Parathyroid adenoma (tissue), 2 donors: ENCODE data around the gene ZC3H15.
"Not testable (repeated sequence)": the region's sequence is repeated elsewhere in the genome, so short reads cannot be mapped to it uniquely, and the experiment has no call there.

ENCODE experiments used
- H2AFZ ChIP-seq: fragments of 300-600 bp; sonication (generic); one replicate; pipeline ENCODE4 v1.7.0; 2017; ENCODE audit warnings: antibody characterized with exemption, mild to moderate bottlenecking
- H3K27ac ChIP-seq: fragments of 300-600 bp; sonication (generic); one replicate; pipeline ENCODE4 v1.7.0; 2017
- H3K27me3 ChIP-seq: fragments of 300-600 bp; sonication (generic); one replicate; pipeline ENCODE4 v1.7.0; 2017; ENCODE audit warnings: low read length; ENCODE audit not compliant: control insufficient read depth, insufficient read depth
- H3K36me3 ChIP-seq: fragments of 300-600 bp; sonication (generic); one replicate; pipeline ENCODE4 v1.7.0; 2017; ENCODE audit warnings: low read length; ENCODE audit not compliant: control insufficient read depth, insufficient read depth
- H3K4me1 ChIP-seq: fragments of 300-600 bp; sonication (generic); one replicate; pipeline ENCODE4 v1.7.0; 2017; ENCODE audit warnings: control low read depth
- H3K4me2 ChIP-seq: fragments of 300-600 bp; sonication (generic); one replicate; pipeline ENCODE4 v1.7.0; 2017; ENCODE audit warnings: low read length
- H3K4me3 ChIP-seq: fragments of 300-600 bp; sonication (generic); one replicate; pipeline ENCODE4 v1.7.0; 2017; ENCODE audit warnings: low read depth, low read length
- H3K79me2 ChIP-seq: fragments of 300-600 bp; sonication (generic); one replicate; pipeline ENCODE4 v1.7.0; 2017; ENCODE audit warnings: control low read depth
- H3K9ac ChIP-seq: fragments of 300-600 bp; sonication (generic); one replicate; pipeline ENCODE4 v1.7.0; 2017; ENCODE audit warnings: mild to moderate bottlenecking
- H3K9me3 ChIP-seq: fragments of 300-600 bp; sonication (generic); one replicate; pipeline ENCODE4 v1.7.0; 2017; ENCODE audit warnings: low read length; ENCODE audit not compliant: control insufficient read depth
- TF ChIP-seq, protein P1 (sequence below): fragments of 300-600 bp; sonication (generic); IDR thresholded peaks from one replicate; pipeline ENCODE4 v1.7.0; 2017; ENCODE audit warnings: antibody characterized with exemption, mild to moderate bottlenecking
- donor health status: primary hyperparathyroidism.

Gene ZC3H15

DNA sequence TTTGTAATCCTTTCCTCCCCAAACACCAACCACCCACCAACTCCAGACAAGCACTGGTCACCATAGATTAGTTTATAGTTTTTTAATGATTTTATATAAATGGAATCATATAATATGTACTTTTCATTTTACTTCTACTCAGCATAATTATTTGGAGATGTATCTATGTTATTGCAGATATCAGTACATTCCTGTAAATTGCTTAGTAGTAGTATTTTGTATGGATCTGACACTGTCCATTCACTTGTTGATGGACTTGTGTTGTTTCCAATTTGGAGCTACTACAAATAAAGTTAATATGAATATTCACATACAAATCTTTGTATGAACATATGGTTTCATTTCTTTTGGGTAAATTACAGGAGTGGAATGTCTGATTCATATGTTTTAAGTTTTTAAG, 31.0 kb downstream of the ZC3H15 start:
- Histone ChIP-seq H3K4me3 (no peak overlapping the region), H3K9me3 (no peaks in the 10 kb centered on the region), H3K27ac (no peak overlapping the region), H2AFZ (no peak overlapping the region), H3K9ac (no peak overlapping the region), H3K4me2 (no peak overlapping the region), H3K36me3 (no peaks in the 10 kb centered on the region), H3K4me1 (no peaks in the 10 kb centered on the region), H3K27me3 (no peaks in the 10 kb centered on the region), H3K79me2 (no peaks in the 10 kb centered on the region)
- TF ChIP-seq, protein P1, sequence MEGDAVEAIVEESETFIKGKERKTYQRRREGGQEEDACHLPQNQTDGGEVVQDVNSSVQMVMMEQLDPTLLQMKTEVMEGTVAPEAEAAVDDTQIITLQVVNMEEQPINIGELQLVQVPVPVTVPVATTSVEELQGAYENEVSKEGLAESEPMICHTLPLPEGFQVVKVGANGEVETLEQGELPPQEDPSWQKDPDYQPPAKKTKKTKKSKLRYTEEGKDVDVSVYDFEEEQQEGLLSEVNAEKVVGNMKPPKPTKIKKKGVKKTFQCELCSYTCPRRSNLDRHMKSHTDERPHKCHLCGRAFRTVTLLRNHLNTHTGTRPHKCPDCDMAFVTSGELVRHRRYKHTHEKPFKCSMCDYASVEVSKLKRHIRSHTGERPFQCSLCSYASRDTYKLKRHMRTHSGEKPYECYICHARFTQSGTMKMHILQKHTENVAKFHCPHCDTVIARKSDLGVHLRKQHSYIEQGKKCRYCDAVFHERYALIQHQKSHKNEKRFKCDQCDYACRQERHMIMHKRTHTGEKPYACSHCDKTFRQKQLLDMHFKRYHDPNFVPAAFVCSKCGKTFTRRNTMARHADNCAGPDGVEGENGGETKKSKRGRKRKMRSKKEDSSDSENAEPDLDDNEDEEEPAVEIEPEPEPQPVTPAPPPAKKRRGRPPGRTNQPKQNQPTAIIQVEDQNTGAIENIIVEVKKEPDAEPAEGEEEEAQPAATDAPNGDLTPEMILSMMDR = no peak

GRCh38 chr2:186518291-186518690, 32.2 kb downstream of the ZC3H15 start:
- Histone ChIP-seq H3K27me3 (no peaks in the 10 kb centered on the region), H3K9ac (no peak overlapping the region), H3K27ac (no peak overlapping the region), H3K4me1 (no peaks in the 10 kb centered on the region), H3K4me3 (no peak overlapping the region), H3K36me3 (no peaks in the 10 kb centered on the region), H3K4me2 (no peak overlapping the region), H2AFZ (no peak overlapping the region), H3K79me2 (no peaks in the 10 kb centered on the region), H3K9me3 (no peaks in the 10 kb centered on the region)
- TF ChIP-seq, protein P1 = no peak

GRCh38 chr2:186518945-186519344, 32.9 kb downstream of the ZC3H15 start:
- H3K9ac ChIP-seq = no peak overlapping the region
- H2AFZ ChIP-seq = no peak overlapping the region
- H3K4me2 ChIP-seq = no peak overlapping the region
- no peaks in the 10 kb centered on the region for H3K9me3 ChIP-seq
- TF ChIP-seq, protein P1 = no peak
- no peak overlapping the region for H3K27ac ChIP-seq
- H3K4me3 ChIP-seq = no peak overlapping the region
- H3K27me3 ChIP-seq = no peaks in the 10 kb centered on the region
- H3K79me2 ChIP-seq = no peaks in the 10 kb centered on the region
- no peaks in the 10 kb centered on the region for H3K4me1 ChIP-seq
- H3K36me3 ChIP-seq = no peaks in the 10 kb centered on the region

DNA sequence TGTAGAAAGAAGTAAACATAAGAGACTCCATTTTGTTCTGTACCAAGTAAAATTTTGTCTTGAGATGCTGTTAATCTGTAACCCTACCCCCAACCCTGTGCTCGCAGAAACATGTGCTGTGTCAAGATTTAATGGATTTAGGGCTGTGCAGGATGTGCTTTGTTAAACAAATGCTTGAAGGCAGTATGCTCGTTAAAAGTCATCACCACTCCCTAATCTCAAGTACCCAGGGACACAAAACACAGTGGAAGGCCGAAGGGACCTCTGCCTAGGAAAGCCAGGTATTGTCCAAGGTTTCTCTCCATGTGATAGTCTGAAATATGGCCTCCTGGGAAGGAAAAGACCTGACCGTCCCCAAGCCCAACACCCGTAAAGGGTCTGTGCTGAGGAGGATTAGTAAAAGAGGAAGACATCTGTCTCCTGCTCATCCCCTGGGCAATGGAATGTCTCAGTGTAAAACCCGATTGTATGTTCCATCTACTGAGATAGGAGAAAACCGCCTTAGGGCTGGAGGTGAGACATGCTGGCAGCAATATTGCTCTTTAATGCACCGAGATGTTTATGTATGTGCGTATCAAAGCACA, 35.6 kb downstream of the ZC3H15 start:
- not testable (repeated sequence) for H3K4me3 ChIP-seq, H3K4me1 ChIP-seq, H3K27me3 ChIP-seq, H2AFZ ChIP-seq, H3K4me2 ChIP-seq, H3K9ac ChIP-seq, H3K36me3 ChIP-seq, H3K27ac ChIP-seq, H3K9me3 ChIP-seq, H3K79me2 ChIP-seq

DNA sequence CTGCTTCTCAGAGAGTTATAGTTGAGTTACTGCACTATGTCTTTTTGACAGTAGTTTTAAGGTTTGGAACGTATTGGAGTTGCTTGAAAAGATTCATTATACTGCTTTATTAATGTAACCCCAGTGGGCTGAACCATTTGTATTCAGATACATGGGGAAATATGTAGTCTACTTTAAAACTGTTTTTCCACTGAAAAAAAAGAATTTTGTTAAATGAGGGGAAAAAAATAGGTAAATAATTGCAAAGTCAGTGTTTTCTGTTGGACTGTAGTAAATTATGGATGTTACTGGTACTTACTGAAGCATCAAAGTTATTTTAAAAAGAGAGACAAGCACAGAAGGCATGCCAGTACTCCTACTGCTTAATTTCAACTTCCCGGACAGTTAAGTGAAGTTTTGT, 36.4 kb downstream of the ZC3H15 start:
- TF ChIP-seq, protein P1 = no peak
- Histone ChIP-seq H2AFZ (no peak overlapping the region), H3K9ac (no peak overlapping the region), H3K4me3 (no peak overlapping the region), H3K79me2 (no peaks in the 10 kb centered on the region), H3K4me2 (no peak overlapping the region), H3K4me1 (no peaks in the 10 kb centered on the region), H3K9me3 (no peaks in the 10 kb centered on the region), H3K27ac (no peak overlapping the region), H3K27me3 (no peaks in the 10 kb centered on the region), H3K36me3 (no peaks in the 10 kb centered on the region)
